ENCODE results near the gene ROR2.
"Not testable (repeated sequence)": the region's sequence is repeated elsewhere in the genome, so short reads cannot be mapped to it uniquely, and the experiment has no call there.

The ROR2 gene

DNA sequence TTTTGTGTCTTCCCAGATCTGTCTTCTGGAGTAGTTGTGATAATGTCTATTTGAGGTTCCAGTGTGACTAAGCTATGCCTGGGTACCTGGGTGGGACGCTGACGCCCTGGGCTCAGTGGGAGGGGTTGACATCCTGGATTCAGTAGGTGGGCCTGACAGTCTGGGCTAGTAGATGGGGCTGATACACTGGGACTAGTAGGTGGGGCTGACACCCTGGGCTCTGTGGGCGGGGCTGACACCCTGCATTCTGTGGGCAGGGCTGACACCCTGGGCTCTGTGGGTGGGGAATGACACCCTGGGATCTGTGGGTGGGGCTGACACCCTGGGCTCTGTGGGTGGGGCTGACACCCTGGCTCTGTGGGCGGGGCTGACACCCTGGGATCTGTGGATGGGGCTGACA lies 153.5 kb downstream of the ROR2 start:
- not testable (repeated sequence) for DNase-seq (ENCODE audit: low read depth)

DNA sequence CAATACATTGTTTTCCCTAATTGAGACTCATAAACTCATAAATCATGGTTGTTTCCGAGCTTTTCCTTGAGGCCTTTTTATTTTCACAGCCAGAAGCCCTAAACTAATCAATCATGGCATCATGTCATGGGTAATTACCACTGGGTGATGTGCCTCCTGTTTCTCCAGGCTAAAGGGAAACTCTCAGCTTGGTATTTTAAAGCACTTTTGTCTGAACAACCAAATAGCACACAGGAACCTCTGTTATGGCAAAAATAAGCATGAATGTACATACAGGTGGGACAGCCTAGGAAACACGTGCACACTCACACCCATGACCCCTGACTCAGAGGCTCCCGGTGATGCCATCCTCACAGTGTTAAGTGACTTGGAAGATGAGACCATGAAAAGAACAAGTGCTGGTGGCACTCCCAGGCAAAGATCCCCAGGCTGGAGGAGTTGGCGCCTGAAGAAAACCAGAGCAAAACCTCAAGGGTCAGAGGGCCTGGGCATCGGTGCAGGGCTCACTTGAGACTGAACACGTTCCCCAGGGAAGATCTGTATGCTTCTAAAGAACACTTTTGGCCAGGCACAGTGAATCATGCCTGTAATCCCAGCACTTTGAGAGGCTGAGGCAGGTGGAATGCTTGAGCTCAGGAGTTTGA lies 154.3 kb downstream of the ROR2 start:
- no peak for DNase-seq (ENCODE audit: low read depth)

DNA sequence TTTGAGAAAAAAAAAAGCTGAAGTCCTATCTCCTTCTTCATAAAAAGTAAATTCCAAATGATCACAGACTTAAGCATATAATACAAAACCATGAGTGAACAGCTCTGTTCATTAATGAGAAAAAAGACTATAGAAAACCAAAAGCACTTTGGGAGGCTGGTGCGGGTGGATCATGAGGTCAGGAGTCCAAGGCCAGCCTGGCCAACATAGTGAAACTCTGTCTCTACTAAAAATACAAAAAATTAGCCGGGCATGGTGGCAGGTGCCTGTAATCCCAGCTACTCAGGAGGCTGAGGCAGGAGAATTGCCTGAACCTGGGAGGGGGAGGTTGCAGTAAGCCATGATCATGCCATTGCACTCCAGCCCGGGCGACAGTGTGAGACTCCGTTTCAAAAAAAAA lies 156.7 kb downstream of the ROR2 start:
- DNase-seq (ENCODE audit: low read depth): not testable (repeated sequence)

DNA sequence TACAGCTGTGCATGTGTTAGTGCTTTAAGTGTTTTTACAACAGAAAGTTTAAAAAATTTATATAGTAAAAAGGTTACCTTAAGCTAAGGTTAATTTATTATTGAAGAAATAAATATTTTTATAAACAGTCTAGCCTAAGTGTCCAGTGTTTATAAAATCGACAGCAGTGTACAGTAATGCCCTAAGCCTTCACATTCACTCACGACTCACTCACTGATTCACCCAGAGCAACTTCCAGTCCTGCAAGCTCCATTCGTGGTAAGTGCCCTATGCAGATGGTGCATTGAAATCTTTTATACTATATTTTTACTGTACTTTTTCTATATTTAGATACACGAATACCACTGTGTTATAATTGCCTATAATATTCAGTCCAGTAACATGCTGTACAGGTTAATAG lies 159.1 kb downstream of the ROR2 start:
- no peak for DNase-seq (ENCODE audit: low read depth)

DNA sequence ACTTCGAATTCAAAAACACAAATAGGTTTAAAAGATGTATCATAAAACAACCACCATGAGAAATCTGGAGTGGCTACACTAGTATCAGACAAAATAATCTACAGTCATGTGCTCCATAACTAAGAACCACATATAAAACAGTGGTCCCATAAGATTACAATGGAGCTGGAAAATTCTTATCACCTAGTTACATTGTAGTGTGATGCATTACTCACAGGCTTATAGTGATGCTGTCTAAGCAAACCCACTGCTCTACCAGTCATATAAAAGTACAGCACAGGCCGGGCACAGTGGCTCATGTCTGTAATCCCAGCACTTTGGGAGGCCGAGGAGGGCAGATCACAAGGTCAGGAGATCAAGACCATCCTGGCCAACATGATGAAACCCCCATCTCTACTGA lies 160.1 kb downstream of the ROR2 start:
- no peak for DNase-seq (ENCODE audit: low read depth)

DNA sequence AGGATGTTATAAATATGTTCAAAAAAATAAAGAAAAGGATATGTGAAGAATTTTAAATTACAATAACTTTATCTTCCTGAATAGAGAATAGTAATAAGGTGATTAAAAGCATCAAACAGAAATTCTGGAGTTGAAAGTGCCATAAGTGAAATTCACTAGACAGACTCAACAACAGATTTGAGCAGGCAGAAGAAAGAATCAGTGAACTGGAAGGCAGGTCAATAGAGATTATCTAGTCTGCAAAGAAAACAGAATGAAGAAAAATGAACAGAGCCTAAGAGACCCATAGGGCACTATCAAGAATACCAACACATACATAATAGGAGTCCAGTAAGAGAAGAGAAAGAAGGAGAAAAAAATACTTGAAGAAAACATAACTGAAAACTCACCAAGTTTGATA lies 162.1 kb downstream of the ROR2 start:
- DNase-seq (ENCODE audit: low read depth): no peak

DNA sequence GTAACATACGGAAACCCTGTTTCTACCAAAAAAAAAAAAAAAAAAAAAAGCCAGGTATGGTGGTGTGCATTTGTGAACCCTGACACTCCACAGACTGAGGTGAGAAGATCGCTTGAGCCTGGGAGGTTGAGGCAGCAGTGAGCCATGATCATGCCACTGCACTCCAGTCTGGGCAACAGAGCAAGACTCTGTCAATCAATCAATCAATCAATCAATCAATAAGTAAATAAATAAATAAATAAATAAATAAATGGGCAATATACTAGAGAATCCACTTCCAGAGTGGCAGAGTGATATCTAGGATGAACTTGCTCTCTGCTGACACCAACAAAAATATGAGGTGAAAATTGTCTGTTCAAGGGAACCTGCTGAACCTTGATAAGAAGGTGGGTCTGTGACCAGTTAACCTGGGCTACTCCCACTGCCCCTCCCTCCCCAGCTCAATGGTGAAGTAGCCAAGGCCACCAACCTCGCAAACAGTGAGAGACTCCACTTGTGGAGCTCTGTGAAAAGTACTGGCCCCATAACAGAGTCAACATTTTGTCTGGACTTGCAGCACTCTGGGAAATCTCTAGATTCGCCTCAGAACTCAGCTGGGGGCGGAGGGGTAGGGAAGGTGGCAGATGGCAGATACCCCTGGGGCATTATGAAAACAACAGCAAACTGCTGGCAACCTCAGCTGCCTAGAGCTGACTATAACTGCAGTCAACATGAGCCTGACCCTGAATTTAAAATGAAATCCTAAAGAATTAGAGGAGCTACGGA lies 163.7 kb downstream of the ROR2 start:
- DNase-seq (ENCODE audit: low read depth): no peak

DNA sequence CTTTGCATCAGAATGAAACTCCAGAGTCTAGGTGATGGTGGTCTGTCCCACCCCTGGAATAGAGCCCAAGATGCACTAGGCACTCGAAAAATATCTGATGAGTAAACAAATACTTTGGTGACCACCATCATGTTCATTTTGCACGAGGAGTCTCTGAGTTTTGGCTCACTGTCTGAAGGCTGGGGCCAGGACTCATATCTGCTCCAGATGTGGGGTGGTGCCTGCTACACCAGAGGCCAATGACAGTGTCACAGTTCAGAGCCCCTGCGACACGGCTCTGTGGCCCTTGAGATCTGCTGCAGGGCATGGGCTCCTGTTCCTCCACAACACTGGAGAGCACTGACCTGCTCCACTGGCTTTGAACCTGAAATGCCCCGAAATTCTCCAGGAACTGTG lies 164.6 kb downstream of the ROR2 start:
- DNase-seq (ENCODE audit: low read depth): no peak

DNA sequence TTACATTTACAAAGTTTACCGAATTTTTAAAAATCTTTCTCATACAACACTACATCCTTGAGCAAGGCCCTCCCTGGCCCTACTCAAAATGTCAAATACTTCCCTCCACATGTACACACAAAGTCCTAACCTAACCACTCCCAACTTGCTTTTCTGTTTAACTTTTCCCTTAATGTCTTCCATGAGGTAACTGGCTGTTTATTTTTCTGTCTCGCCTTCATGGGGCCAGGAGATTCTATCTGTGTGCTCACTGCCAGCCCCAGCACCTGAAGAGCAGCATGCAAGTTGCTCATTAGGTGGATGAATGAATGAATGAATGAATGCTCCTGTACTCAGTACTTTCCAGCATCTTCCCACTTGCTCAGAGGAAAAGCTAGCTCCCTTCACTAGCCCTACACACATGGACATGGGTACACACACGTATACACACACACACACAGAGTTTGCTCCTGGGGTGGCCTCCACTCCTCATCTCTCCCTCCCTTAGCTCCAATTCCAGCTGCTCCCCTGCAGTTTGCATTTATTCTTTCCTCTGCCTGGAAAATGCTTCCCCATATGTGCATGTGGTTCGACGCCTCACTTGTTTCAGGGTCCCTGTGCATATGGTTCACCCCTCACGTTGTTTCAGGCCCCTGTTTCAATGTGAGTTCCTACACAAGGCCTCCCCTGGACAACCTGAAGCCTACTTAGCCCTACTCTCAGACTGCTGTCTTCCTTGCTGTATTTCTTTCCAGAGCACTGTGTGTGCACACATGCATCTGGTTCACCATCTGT lies 165.2 kb downstream of the ROR2 start:
- DNase-seq (ENCODE audit: low read depth): no peak

DNA sequence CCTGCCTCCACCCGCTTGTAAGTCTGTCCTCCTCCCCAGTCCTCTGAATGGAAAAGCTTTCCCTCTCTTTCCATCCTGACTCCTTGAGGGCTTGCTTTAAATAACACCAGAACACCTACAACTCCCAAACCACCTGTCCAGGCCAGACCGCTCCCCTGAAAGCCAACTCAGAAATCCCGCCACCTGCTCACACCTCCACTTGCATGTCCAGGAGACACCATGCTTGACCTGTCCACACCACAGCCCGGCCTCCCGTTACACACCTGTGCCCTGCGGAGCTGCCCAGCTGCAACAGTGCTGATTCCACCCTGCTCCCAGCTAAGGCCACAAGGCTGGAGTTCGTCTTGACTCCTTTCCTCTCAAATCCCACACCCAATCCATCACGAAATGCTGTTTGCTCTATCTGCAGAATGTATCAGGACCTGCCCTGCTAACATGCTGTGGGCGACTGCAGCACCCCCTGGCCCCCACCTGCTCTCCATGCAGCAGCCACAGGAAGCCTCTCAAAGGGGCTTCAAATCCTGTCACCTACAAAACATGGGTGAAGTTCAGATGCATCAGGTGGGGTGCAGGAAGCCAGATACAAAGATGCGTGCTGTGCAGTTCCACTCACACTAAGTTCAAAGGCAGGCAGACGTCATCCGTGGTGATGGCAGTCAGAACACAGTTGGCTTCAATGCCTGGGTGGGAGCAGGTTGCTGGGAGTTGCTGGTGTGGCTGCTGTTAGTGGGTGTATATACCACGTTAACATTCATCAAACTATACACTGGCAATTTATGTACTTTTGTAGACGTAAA lies 166.0 kb downstream of the ROR2 start:
- DNase-seq (ENCODE audit: low read depth): no peak

DNA sequence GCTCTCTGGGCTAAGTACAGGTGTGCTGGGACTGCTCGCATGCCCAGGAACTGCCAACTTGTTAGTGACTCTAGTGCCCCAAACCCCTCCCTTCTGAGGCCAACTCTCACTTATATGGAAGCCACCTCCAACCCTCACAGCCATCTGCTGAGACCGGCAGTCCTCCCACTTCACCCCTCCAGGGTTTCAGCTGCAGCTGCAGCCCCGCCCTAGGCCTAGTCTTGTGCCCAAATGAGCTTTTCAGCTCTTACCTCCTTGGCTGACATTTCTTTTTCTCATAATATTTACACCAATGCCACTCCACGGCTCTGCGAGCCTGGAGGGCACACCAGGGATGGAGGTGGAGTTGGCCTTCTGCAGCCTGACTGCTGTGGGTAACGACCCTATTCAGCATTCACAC lies 166.6 kb downstream of the ROR2 start:
- no peak for DNase-seq (ENCODE audit: low read depth)

DNA sequence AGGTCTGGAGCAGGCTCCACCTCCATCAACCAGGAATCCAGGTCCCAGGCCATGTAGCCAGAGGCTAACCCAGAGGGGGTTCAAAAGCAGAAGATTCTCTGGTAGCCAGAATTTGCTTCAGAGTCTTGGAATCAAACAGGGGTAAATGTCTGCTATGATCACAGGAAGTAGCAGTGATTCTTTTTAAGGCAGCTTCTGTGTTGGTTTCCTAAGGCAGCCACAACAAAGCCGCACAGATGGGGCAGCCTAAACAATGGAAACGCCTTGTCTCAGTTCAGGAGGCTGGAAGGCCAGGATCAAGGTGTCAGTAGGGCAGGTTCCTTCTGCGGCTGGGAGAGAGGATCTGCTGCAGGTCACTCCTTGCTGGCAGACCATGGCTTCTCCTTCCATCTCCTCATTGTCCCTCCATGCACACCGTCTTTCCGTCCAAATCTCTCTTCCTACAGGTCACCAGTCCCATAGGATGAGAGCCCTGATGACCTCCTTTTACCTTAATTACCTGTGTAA lies 167.3 kb downstream of the ROR2 start:
- no peak for DNase-seq (ENCODE audit: low read depth)

DNA sequence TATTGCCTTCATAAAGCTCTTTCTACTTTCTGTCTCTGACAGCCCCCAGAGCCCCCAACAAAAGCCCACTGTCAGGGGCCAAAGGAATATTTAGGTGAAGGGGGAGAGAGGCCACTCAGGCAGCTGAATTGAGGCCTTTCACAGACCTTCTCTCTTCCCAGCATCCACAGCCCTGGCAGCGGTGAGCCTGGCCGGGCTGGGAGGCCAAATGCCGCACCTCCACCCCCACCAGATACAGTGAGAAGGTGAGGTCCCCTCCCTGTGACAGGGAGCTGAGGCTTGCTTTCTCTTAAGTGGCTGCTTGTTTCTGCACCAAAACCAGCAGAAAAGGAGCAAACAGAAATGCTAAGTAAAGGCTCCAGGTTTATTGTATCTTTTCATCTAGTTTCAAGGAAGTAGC lies 168.1 kb downstream of the ROR2 start:
- no peak for DNase-seq (ENCODE audit: low read depth)

DNA sequence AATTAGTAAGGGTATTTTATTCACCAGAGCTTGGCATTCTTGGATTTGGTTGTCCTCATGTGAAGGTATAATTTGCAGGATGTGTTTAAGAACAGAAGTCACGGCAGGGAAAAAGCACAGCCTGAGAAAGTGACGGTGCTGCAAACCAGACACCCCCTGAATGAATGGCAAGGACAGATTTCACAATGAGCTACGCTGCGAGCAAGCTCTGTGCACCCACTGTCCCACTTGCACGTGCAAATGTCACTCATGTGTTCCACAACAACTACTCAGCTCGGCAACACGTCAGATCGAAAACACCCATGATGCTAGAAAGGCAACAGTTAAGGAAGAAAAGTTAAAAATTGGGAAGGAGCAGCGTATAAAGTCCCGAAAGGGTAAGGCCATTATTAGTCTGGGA lies 168.9 kb downstream of the ROR2 start:
- DNase-seq (ENCODE audit: low read depth): no peak

DNA sequence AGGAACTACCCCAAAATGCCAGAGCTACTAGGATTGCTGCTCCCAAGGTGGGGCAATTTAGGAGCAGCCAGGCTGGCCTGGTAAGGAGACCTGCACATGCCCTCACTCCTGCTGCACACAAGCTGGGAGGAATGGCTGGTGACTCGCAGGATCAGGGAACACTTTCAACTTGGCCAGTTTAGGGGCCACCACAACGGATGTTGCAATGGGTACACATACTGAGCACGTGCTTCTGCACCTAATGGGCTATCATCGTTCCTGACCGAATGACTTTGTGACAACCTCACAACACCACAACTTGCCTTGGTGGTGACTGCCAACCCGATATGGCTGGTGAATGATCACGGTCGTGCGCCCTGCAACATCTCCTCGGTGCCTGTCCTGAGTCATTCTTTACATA lies 172.0 kb downstream of the ROR2 start:
- no peak for DNase-seq (ENCODE audit: low read depth)

DNA sequence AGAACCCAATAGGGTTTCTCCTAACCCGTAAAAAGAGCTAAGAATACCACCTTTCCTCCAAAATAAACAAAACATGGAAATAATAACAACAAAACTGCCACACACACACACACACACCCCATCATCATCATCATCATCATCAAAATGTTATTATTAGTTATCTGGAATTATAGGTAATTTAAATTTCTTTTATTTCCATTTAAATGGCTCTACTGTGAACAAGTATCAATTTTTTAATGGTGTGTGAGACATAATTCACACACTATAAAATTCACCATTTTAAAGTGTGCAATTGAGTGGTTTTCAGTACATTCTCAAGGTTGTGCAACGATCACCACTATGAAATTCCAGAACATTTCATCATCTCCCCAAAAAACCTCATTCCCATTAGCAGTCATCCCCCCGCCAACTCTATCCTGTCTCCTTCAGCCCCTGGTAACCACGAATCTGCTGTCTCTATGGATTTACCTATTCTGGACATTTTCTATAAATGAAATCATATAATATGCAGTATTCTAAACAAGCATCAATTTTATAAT lies 172.7 kb downstream of the ROR2 start:
- DNase-seq (ENCODE audit: low read depth): no peak

DNA sequence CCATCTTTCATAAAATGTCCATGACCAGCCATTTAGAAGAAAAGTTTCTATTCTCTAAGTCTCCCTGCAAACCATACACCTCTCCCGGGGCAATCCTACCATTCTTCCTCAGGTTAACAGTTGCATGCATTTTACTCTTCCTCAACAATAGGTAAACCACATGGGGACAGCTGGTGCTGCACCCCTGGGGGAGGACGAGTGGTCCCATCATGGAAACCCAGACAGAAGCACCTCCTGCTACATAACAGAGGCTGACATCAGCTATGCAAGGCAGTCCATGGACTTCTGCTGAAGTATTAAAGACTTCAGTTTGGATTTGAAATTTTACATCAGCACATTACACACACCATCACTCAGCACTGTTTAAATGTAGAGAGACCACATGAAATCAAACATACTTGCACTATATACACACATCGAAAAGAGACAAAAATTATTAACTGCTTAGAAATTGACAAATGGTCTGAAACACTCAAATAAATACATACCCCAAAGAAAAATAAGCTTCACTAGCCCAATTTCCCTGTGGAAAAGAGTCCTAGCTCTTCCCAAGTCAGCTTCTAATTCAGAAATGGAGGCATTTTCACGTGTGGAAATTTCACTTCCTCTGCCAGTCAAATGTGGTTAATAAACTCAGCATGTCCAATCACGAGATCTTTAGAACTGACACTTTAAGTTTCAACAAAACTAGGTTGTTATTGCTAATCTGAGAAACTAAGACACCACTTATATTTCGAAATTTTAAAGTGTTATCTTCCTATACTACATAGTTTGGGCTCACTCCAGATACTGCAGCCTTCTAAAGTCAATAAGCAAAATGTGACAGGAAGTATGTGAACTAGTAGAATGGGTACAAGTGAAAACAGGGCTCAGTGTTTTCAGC lies 173.4 kb downstream of the ROR2 start:
- no peak for DNase-seq (ENCODE audit: low read depth)

DNA sequence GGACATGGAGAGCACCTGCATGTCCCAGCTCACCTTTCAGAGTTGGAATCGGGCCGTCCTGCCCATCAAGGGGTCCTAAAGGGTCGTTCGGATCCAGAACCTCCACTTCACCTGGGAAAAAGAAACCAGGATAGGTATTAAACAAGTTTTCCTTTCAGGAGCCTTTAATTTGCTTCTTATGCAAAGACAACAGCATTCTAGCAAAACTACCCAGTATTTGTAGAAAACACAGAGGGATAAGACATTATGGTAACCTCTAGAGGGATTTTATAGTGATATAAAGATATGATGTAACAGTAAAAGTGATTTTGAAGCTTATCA lies 174.4 kb downstream of the ROR2 start:
- DNase-seq (ENCODE audit: low read depth): no peak

DNA sequence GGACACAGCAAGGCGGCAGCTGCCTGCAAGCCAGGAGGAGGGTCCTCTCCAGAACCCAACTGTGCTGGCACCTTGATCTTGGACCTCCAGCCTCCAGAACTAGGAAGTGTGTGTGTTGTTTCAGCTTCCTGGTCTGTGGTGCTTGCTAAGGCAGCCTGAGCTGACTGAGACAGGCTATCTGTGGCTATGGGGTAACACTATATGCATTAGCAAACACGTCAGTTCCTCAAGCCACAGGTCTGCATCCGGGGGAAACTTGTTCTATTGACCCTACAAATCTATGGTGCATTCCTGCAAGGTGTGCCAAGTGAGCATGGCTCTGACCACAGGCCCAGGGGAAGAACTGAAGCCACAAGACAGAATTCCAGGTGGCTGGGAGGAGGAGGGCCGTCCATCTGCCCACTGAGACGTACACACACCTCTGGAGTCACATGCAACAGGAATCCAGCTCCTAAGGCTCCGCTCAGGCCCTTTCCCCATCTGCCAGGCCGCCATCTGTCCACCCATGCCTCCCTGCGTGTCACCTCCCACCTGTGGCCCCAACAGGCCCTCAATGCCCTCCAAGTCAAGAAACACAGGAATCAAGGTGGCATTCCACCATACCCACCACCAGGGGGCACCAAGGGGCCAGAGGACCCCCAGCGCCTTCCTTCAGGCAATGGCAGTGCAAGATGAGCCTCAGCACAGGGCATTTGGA lies 174.9 kb downstream of the ROR2 start:
- no peak for DNase-seq (ENCODE audit: low read depth)

DNA sequence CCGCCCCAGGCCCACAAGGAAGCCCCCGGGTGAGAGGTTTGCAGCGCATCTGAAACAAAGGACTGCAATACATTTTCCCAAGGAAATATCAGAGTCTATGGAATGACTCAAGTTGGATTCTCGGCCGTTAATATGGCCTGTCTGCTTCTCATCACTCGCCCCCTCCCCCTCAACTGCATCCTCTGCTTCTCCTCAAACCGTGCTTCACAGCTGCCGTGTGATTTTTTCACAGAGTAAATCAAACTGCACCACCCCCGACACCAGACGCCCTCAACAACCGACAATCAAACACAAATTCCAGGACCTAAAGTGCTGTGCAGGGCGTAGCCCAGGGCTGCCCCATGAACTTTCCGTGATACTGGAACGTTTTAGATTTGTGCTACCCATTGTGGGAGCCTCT lies 176.9 kb downstream of the ROR2 start:
- DNase-seq (ENCODE audit: low read depth): no peak
